GM12864 (cell line): ENCODE results near the gene ITGB7.
"Not testable (repeated sequence)": the region's sequence is repeated elsewhere in the genome, so short reads cannot be mapped to it uniquely, and the experiment has no call there.

Experiments used
- DNase-seq: peaks from one replicate; pipeline ENCODE4 v3.0.0-alpha.2; 2011; ENCODE audit warnings: low read depth
- H3K4me3 ChIP-seq: 2 replicates; pipeline ENCODE4 v1.5.1; 2011; ENCODE audit warnings: mild to moderate bottlenecking, low read depth, low read length, control low read depth
- TF ChIP-seq, protein P1 (sequence below): IDR thresholded peaks from 2 replicates; pipeline ENCODE4 v1.5.1; 2011; ENCODE audit warnings: low read depth, mild to moderate bottlenecking, moderate library complexity, low read length, control low read depth, inconsistent platforms; ENCODE audit errors: missing control alignments

Gene ITGB7

DNA sequence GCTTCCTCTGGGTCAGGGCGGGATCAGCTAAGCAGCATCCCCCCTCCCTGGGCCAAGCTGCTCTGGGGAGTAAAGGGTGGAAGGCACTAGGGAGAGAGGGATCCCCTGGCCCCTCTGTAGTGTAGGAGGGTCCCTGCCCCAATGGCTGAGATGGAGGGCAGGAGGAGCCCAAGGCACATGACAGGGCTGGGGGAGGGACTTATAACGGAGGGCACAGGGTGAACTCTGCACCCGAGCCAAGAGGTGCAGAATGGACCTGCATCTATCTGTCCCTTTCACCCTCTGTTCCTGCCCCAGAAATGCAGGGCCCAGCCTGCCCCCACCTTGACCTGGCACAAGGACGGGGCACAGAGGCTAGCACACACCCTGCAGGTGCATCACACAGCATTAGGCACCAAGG is 3.8 kb upstream of the ITGB7 start:
- TF ChIP-seq, protein P1, sequence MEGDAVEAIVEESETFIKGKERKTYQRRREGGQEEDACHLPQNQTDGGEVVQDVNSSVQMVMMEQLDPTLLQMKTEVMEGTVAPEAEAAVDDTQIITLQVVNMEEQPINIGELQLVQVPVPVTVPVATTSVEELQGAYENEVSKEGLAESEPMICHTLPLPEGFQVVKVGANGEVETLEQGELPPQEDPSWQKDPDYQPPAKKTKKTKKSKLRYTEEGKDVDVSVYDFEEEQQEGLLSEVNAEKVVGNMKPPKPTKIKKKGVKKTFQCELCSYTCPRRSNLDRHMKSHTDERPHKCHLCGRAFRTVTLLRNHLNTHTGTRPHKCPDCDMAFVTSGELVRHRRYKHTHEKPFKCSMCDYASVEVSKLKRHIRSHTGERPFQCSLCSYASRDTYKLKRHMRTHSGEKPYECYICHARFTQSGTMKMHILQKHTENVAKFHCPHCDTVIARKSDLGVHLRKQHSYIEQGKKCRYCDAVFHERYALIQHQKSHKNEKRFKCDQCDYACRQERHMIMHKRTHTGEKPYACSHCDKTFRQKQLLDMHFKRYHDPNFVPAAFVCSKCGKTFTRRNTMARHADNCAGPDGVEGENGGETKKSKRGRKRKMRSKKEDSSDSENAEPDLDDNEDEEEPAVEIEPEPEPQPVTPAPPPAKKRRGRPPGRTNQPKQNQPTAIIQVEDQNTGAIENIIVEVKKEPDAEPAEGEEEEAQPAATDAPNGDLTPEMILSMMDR, result no peak
- no peak for DNase-seq
- no peak overlapping the region for H3K4me3 ChIP-seq

DNA sequence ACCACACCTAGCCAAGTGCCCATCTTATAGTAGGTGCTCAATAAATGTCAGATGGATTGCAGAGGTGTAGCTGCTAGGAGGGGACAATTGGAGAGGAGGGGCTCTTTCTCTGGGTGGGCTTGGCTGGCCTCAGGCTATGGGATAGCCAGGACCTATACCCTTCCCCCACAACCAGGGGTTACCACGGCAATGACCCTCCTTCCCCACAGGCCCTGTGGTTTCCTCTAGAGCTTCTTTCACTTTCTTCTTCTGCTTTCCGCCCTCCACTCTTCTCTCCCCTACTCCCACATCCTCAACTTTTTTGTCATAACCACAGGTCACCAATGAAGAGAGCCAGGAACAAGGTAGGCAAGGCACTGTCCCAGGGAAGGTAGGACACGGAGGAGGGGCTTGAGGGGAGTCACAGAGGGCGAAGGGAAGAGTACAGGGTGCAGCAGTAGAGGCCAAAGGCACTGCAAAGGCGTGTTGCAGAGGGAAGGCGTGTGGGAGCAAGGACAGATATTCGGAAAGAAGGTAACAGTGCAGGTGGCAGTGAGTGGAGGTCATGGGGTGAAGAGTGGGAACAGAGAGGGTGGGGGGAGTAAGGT is 1.9 kb upstream of the ITGB7 start:
- TF ChIP-seq, protein P1, result no peak
- DNase-seq, result no peak
- H3K4me3 ChIP-seq, result peak overlapping the region; percentile 58

DNA sequence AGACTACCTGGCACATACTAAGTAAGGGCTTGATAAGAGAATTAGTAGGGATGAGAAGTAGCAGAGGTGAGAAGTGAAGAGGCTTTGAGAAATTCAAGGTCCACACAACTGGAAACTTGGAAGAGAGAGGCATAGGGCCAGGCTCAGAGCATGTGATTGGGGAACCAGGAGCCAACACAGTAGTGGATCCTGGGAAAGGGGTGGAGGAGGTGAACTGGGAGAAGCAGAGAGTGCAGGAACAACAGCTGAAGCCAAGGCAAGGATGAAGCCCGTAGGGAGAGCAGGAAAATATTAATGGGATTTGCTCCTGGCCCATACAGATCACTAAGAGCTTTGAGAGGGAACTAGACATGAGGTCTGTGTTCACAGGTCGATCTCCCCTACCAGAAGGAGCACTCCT is 1.4 kb upstream of the ITGB7 start:
- DNase-seq, result no peak
- no peak overlapping the region; the same call in 1 of the 2 replicates for H3K4me3 ChIP-seq
- TF ChIP-seq, protein P1, result no peak

DNA sequence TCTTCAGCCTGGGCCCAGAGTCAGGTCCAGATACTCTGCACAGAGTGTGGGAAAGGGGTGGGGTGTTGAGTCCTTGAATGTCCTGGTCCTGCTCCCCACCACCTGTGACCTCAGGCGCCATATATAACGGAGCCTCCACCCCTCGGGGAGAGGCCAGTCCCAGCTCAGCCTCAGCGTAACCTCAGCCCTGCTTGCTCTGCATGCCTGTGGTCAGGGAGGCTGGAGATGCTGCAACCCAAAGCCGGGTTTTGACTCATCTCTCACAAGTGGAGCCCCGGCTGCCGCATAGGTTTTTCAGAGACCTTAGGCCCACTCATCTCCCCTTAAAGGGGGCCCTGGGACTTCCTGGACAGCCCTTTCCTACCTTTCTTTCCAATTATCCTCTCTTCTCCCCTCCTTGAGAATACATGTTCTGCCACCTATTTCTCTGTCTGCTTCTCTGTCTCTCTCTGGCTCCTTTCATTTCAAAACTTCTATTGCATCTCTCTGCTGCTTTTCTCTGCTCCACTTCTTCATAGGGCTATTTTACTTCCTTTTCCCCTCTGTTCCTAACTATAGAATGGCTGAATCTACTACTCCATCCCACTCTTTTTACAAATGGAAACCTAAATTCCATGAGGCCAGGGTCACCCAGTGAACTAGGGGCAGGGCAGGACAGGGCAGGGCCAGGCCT is 1.2 kb downstream of the ITGB7 start:
- peak overlapping the region; percentile 75 for H3K4me3 ChIP-seq
- DNase-seq, result peak; percentile 92
- TF ChIP-seq, protein P1, result no peak

DNA sequence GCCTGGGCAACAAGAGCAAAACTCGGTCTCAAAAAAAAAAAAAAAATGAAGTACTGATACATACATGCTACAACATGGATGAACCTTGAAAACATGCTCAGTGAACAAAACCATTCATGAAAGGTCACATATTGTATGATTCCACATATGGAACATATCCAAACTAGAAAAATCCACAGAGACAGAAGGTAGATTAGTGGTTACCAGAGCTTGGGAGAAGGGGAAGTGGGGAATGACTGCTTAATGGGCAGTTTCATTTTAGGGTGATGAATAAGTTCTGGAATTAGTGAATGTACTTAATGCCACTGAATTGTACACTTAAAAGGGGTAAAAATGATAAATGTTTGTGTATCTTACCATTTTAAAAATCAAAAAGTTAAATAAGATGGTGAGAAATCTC is 2.7 kb downstream of the ITGB7 start:
- no peak for DNase-seq
- TF ChIP-seq, protein P1, result no peak
- H3K4me3 ChIP-seq, result peak overlapping the region; percentile 75

DNA sequence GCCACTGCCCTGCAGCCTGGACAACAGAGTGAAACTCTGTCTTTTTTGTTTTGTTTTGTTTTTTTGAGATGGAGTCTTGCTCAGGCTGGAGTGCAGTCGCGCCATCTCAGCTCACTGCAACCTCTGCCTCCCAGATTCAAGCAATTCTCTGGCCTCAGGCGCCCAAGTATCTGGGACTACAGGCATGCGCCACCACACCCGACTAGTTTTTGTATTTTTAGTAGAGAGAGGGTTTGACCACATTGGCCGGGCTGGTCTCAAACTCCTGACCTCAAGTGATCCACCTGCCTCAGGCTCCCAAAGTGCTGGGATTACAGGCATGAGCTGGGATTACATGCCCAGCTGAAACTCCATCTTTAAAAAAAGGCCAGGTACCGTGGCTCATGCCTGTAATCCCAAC is 4.7 kb downstream of the ITGB7 start:
- H3K4me3 ChIP-seq, result peak overlapping the region; percentile 34
- DNase-seq, result not testable (repeated sequence)

DNA sequence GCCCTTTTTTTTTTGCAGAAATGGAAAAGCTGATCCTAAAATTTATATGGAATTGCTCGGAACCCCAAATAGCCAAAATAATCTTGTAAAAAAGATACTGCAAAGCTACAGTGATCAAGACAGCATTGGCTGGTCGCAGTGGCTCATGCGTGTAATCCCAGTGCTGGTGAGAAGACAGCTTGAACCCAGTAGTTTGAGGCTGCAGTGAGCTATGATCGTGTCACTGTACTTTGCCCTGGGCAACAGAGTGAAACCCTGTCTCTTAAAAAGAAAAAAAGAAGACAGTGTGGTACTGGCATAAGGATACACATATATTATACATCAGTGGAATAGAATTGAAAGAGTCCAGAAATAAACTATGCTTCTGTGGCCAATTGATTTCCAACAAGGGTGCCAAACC is 5.4 kb downstream of the ITGB7 start:
- no peak for DNase-seq
- peak overlapping the region; percentile 28 for H3K4me3 ChIP-seq
- TF ChIP-seq, protein P1, result no peak
